Measurements from ENCODE around the gene ERC1. TPM values are rescaled to one million over a fixed set of nuclear protein-coding genes. Genes with fewer than 3 reads are reported as not detected.

ERC1 gene
- total and polyA plus RNA-seq, 9 of the 15 experiments (the other 6 are each of a cell fraction or from before 2014, with no cell fraction given): 0.74 to 11.8 (median 4.8) TPM

- H3K36me3 ChIP-seq (ENCODE audit: control insufficient read depth, insufficient read depth, low read length): no peaks in the 10 kb centered on the region
- H3K79me2 ChIP-seq (ENCODE audit: control insufficient read depth, insufficient read depth, low read length): no peaks in the 10 kb centered on the region
- H3K27me3 ChIP-seq (ENCODE audit: control insufficient read depth in 2 of 2, insufficient read depth in 2 of 2, low read length in 2 of 2): no peaks in the 10 kb centered on the region
- FAIRE-seq: no peak
- ATAC-seq: no peak
- H3K9me1 ChIP-seq (ENCODE audit: control insufficient read depth, insufficient read depth, low read length): no peaks in the 10 kb centered on the region
- no peak for DNase-seq (ENCODE audit: extremely low read depth in 1 of 4, low spot score in 3 of 4)
- in situ Hi-C loops (cut with MboI): no loop called here
- no peak for TF ChIP-seq ETV5 (CRISPR knock-in tag; IDR thresholded peaks at IDR 0.05; ENCODE audit: low read depth)
- TF ChIP-seq SMARCA4 (IDR thresholded peaks at IDR 0.05): no peak
- no peak for TF ChIP-seq ZNF277 (CRISPR knock-in tag; IDR thresholded peaks at IDR 0.05; ENCODE audit: borderline replicate concordance)
- TF ChIP-seq TAF7 (tag; IDR thresholded peaks at IDR 0.05): no peak
- TF ChIP-seq BACH1 (tag; IDR thresholded peaks at IDR 0.05): no peak
- no peak for TF ChIP-seq ZNF639 (CRISPR knock-in tag; conservative IDR thresholded peaks at IDR 0.05 in 1 of 2, IDR thresholded peaks at IDR 0.05 in 1 of 2)
- no peak for TF ChIP-seq NELFE (IDR thresholded peaks at IDR 0.05; ENCODE audit: insufficient read depth, insufficient read length)
- TF ChIP-seq SREBF2 (CRISPR knock-in tag; IDR thresholded peaks at IDR 0.05): no peak
- TF ChIP-seq NFYB (IDR thresholded peaks at IDR 0.05; ENCODE audit: extremely low read depth, insufficient read length): no peak
- no peak for TF ChIP-seq MYC (IDR thresholded peaks at IDR 0.05; ENCODE audit: low read depth, low read length)
- TF ChIP-seq MYC (CRISPR knock-in tag; IDR thresholded peaks at IDR 0.05; ENCODE audit: borderline replicate concordance, low read depth): no peak
- TF ChIP-seq ZNF445 (CRISPR knock-in tag; IDR thresholded peaks at IDR 0.05; ENCODE audit: low read depth): no peak
- TF ChIP-seq SETDB1 (IDR thresholded peaks at IDR 0.05; ENCODE audit: low read length): no peak
- H3K4me2 ChIP-seq (ENCODE audit: insufficient read depth, low read length): no peak overlapping the region
- intact Hi-C loops (cut with micrococcal nuclease): no loop called here
- H3K27ac ChIP-seq (ENCODE audit: extremely low read depth, low read depth, low read length): no peak overlapping the region
- no peaks in the 10 kb centered on the region; the same call in 1 of the 2 replicates for H3K9me3 ChIP-seq (replicated peaks; ENCODE audit: control insufficient read depth, insufficient read depth, low read depth, low read length)
- no TSS peak for BruUV-seq (replicated peaks)
- POLR2A ChIA-PET: interaction anchor here (0.6 to 1.5 kb wide), 2 partner anchors 16 to 748 kb away, joined by 3 to 4 read pairs; no protein-coding TSS in a partner anchor
- no peak overlapping the region for H2AFZ ChIP-seq (ENCODE audit: low read depth, low read length)
- no peak overlapping the region for H3K9ac ChIP-seq (ENCODE audit: insufficient read depth in 1 of 2, low read depth in 2 of 2, low read length in 2 of 2)
- H3K4me1 ChIP-seq (replicated peaks in 1 of 2; ENCODE audit: control insufficient read depth in 2 of 2, insufficient read depth in 2 of 2, low read length in 2 of 2): no peaks in the 10 kb centered on the region
- CTCF ChIA-PET (ENCODE audit: low intra/inter-chr PET ratio): no interaction called here
- no peak overlapping the region for H3K4me3 ChIP-seq
- H4K20me1 ChIP-seq (replicated peaks; ENCODE audit: control insufficient read depth, insufficient read depth, low read length): 0 out of 2 replicates have a peak, but pooled peaks cover 4% of the 10 kb centered on the region
These were observed 185.2 kb downstream of the ERC1 start for GRCh38 chr12:1176191-1176590.

Measured in K562 (cell line).